GM20000 (cell line): Measurements from ENCODE around the gene INTS3.
A peak's percentile ranks its signal among the peaks of the same experiment; 100 is the strongest.

Experiments
- DNase-seq: peaks from one replicate; pipeline ENCODE4 v3.0.0; 2012; ENCODE audit warnings: low spot score
- CTCF ChIP-seq: IDR thresholded peaks from 2 replicates; pipeline ENCODE4 v1.5.1; 2012; ENCODE audit warnings: mild to moderate bottlenecking, control low read depth; ENCODE audit errors: extremely low read depth, missing control alignments

The INTS3 gene

DNA sequence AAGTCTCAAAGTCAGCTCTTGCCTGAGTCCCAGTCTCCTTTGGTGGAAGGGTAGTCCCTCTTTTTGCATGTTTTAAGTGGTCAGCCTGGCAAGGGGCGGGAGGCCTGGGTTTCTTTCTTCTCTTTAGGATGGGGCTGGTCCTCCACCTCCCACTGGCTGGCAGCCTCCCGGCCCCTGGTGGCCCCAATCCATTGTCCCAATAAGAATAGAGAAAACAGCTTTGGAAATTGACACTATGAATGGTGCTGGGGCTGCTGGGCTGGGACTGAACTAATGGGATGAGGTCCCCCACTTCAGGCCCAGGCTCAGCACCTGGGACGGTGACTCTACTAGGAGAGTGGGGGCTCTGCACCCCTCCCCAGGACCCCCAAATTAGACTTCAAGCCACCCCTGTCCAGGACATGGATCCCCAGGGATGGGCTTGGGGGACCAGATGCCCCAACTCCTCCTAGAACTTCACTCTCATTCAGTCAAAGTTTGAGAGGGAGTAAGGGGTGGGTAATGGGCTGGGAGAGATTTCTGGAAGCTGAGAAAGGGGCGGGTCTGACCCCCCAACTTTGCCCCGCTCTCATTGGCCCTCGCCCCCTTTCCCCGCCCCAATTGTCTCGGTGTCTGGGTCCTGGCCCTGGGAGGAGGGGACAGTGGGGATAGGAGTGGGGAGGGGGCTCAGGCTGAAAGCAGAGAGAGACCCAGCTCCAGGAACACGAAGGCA lies 65.6 kb downstream of the INTS3 start:
- no peak for TF ChIP-seq CTCF
- no peak for DNase-seq

- no peak for TF ChIP-seq CTCF
- no peak for DNase-seq
Measured at GRCh38 chr1:153793973-153794615, 66.2 kb downstream of the INTS3 start.

- DNase-seq, result no peak
Measured at GRCh38 chr1:153794624-153795329, 66.9 kb downstream of the INTS3 start.

DNA sequence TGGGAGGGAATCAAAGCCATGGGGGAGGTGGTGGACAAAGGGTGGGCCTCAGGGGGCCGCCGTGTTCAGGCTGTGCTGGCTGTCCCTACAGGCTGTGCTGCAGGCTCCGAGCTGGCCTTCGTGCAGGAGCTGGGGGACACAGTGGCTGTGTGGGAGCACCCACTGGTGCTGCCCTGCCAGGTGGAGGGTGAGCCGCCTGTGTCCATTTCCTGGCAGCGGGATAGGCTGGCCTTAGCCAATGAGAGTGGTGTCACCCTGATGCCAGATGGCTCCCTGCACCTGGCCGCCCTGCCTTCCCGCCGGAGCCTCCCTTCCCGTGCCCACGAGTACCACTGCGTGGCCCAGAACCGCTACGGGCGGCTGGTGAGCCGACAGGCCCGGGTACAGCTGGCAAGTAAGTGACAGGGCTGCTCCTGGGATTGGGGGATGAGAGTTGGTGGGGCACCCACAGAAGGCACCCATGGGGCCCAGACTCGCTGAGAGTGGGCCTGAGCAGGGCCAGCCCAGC lies 67.5 kb downstream of the INTS3 start:
- TF ChIP-seq CTCF, result no peak
- no peak for DNase-seq

More at GRCh38 chr1:153794624-153795329, 66.9 kb downstream of the INTS3 start:
- no peak for TF ChIP-seq CTCF

- DNase-seq, result no peak
- TF ChIP-seq CTCF, result no peak
Measured at GRCh38 chr1:153795934-153796785, 68.3 kb downstream of the INTS3 start.

- peak; percentile 83 for TF ChIP-seq CTCF
Measured at GRCh38 chr1:153796786-153797659, 69.2 kb downstream of the INTS3 start.

More at GRCh38 chr1:153796786-153797659, 69.2 kb downstream of the INTS3 start:
- peak; percentile 90 for DNase-seq
